Measurements from ENCODE around the gene ADCY10.

The ADCY10 gene

GRCh38 chr1:167766538-167766937, 147.4 kb downstream of the ADCY10 start:
- in situ Hi-C loops (cut with MboI; ENCODE audit: low sequenced_read_pairs, unreplicated experiment): no loop called here
- DNase-seq (ENCODE audit: low spot score): no peak
- no peak for TF ChIP-seq CTCF (IDR thresholded peaks at IDR 0.05; ENCODE audit: borderline replicate concordance, control extremely low read depth, extremely low read depth, insufficient read depth, missing control alignments)

DNA sequence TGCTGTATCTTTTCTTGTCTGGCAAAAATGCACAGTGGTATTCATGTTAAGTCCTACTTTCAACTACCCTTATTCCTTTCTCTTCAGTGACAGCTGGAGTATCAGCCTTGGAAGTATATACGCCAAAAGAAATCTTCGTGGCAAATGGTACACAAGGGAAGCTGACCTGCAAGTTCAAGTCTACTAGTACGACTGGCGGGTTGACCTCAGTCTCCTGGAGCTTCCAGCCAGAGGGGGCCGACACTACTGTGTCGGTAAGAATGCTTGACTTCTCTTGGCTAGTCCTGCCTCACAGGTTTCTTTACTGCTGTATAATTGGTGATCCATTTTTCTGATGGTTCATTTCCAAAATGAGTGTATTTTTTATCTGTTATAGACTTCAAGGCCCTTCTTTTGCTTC, 148.4 kb downstream of the ADCY10 start:
- no peak for TF ChIP-seq CTCF (IDR thresholded peaks at IDR 0.05; ENCODE audit: borderline replicate concordance, control extremely low read depth, extremely low read depth, insufficient read depth, missing control alignments)
- in situ Hi-C loops (cut with MboI; ENCODE audit: low sequenced_read_pairs, unreplicated experiment): no loop called here
- DNase-seq (ENCODE audit: low spot score): no peak

DNA sequence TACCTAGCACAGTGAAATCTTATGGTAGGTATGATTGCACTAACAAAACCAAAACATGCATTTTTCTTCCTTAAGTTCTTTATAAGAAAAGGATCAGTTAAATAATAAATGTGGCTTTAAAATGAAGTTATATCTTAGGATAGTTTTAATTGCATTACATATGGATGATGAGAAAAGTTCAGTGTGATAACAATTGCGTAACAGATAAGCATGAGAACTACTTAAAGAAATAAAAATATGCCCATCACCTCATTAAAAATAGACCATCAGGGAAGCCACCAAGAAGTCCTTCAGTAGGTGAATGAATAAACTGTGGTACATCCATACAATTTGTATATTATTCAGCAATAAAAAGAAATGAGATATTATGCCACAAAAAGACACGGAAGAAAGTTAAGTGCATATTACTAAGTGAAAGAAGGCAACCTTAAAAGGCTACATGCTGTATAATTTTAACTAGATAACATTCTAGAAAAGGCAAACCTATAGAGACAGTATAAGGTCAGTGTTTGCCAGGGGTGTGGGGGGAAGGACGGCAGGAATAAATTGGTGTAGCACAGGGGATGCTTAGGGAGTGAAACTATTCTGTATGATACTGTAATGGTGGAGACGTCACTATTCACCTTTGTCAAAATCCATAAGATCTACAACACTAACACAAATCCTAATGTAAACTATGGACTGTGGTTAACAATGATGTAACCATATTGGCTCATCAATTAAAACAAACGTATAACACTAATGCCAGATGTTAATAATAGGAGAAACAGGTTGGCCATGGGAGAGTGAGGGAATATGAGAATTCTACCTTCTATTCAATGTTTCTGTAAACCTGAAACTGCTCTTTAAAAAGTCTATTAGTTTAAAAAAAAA, 149.2 kb downstream of the ADCY10 start:
- in situ Hi-C loops (cut with MboI; ENCODE audit: low sequenced_read_pairs, unreplicated experiment): no loop called here
- TF ChIP-seq CTCF (IDR thresholded peaks at IDR 0.05; ENCODE audit: borderline replicate concordance, control extremely low read depth, extremely low read depth, insufficient read depth, missing control alignments): no peak
- DNase-seq (ENCODE audit: low spot score): no peak

- in situ Hi-C loops (cut with MboI; ENCODE audit: low sequenced_read_pairs, unreplicated experiment): no loop called here
- no peak for TF ChIP-seq CTCF (IDR thresholded peaks at IDR 0.05; ENCODE audit: borderline replicate concordance, control extremely low read depth, extremely low read depth, insufficient read depth, missing control alignments)
Measured at GRCh38 chr1:167763525-167764220, 150.3 kb downstream of the ADCY10 start.

GRCh38 chr1:167762061-167762746, 151.7 kb downstream of the ADCY10 start:
- no peak for TF ChIP-seq CTCF (IDR thresholded peaks at IDR 0.05; ENCODE audit: borderline replicate concordance, control extremely low read depth, extremely low read depth, insufficient read depth, missing control alignments)
- in situ Hi-C loops (cut with MboI; ENCODE audit: low sequenced_read_pairs, unreplicated experiment): no loop called here
- no peak for DNase-seq (ENCODE audit: low spot score)

More at GRCh38 chr1:167763525-167764220, 150.3 kb downstream of the ADCY10 start:
- DNase-seq (ENCODE audit: low spot score): no peak

- TF ChIP-seq CTCF (IDR thresholded peaks at IDR 0.05; ENCODE audit: borderline replicate concordance, control extremely low read depth, extremely low read depth, insufficient read depth, missing control alignments): no peak
- no peak for DNase-seq (ENCODE audit: low spot score)
Measured at GRCh38 chr1:167761400-167761799, 152.5 kb downstream of the ADCY10 start.

More at GRCh38 chr1:167761400-167761799, 152.5 kb downstream of the ADCY10 start:
- in situ Hi-C loops (cut with MboI; ENCODE audit: low sequenced_read_pairs, unreplicated experiment): no loop called here

Measured in GM13976 (cell line).